ENCODE data around the gene SLC25A12. TPM values are rescaled to one million over a fixed set of nuclear protein-coding genes. Genes with fewer than 3 reads are reported as not detected.

Gene SLC25A12
- 10 to 100 TPM; 15.9 to 20.5 (median 18.6) TPM for total RNA-seq

- H3K36me3 ChIP-seq: peaks cover 0 to 4% (median 0%) of the 10 kb centered on the region in 3 donors
- TF ChIP-seq POLR2A (IDR thresholded peaks at IDR 0.05) (peak; percentile 25 to 27), EP300 (IDR thresholded peaks at IDR 0.05) (peak in 1 of 2 donors; percentile 62), CTCF (IDR thresholded peaks at IDR 0.05) (peak in 1 of 5 experiments; percentile 11)
- H3K9me3 ChIP-seq: no peaks in the 10 kb centered on the region
- DNase-seq (ENCODE audit: low spot score in 2 of 2): peak; percentile 62 to 69
- peak within 1 kb of the TSS; percentile 50 to 82 (median 72) for H3K27ac ChIP-seq
- 0 to 1% methylated on average over 19 to 55 of the region's 63 CpGs for WGBS, 2 donors
- H3K27me3 ChIP-seq: no peaks in the 10 kb centered on the region
- H3K4me3 ChIP-seq: peak within 1 kb of the TSS; percentile 63 to 90 (median 76)
- peaks cover 0 to 26% (median 7%) of the 10 kb centered on the region in 4 donors for H3K4me1 ChIP-seq
Measured at GRCh38 chr2:171893824-171894611, at the start of gene SLC25A12. Gene SLC25A12, minus strand, starts transcription at chr2:171894244. Its CDS starts 30 bp downstream, at chr2:171894214.

- Histone ChIP-seq H3K9me3 (no peaks in the 10 kb centered on the region), H3K4me1 (no peaks in the 10 kb centered on the region), H3K27me3 (no peaks in the 10 kb centered on the region), H3K27ac (no peak overlapping the region), H3K36me3 (no peaks in the 10 kb centered on the region), H3K4me3 (no peak overlapping the region)
- no peak for DNase-seq (ENCODE audit: low spot score in 2 of 2)
- TF ChIP-seq CTCF (IDR thresholded peaks at IDR 0.05) (no peak), EP300 (IDR thresholded peaks at IDR 0.05) (no peak), POLR2A (IDR thresholded peaks at IDR 0.05) (no peak)
- 98 to 99% methylated on average over 6 of the region's 6 CpGs for WGBS, 2 donors
Measured at GRCh38 chr2:171941316-171941699, 47.3 kb upstream of the SLC25A12 start.

- Histone ChIP-seq H3K4me3 (no peak overlapping the region), H3K36me3 (no peaks in the 10 kb centered on the region), H3K27ac (no peak overlapping the region), H3K4me1 (no peaks in the 10 kb centered on the region), H3K9me3 (no peaks in the 10 kb centered on the region), H3K27me3 (no peaks in the 10 kb centered on the region)
- 86 to 88% methylated on average over 4 of the region's 4 CpGs for WGBS, 2 donors
- TF ChIP-seq CTCF (IDR thresholded peaks at IDR 0.05): no peak
- no peak for TF ChIP-seq EP300 (IDR thresholded peaks at IDR 0.05)
- TF ChIP-seq POLR2A (IDR thresholded peaks at IDR 0.05): no peak
- DNase-seq (ENCODE audit: low spot score in 2 of 2): no peak
Measured at GRCh38 chr2:171939743-171940071, 45.7 kb upstream of the SLC25A12 start.

GRCh38 chr2:171939058-171939742 lies 45.2 kb upstream of the SLC25A12 start:
- WGBS, 2 donors: 91 to 93% methylated on average over 9 of the region's 9 CpGs
- H3K4me1 ChIP-seq: no peaks in the 10 kb centered on the region
- H3K36me3 ChIP-seq: no peaks in the 10 kb centered on the region
- no peak overlapping the region for H3K4me3 ChIP-seq
- no peaks in the 10 kb centered on the region for H3K27me3 ChIP-seq
- no peak for DNase-seq (ENCODE audit: low spot score in 2 of 2)
- H3K9me3 ChIP-seq: no peaks in the 10 kb centered on the region
- no peak overlapping the region for H3K27ac ChIP-seq
- TF ChIP-seq POLR2A (IDR thresholded peaks at IDR 0.05) (no peak), CTCF (IDR thresholded peaks at IDR 0.05) (no peak), EP300 (IDR thresholded peaks at IDR 0.05) (no peak)

GRCh38 chr2:171930385-171930784 lies 36.3 kb upstream of the SLC25A12 start:
- TF ChIP-seq POLR2A (IDR thresholded peaks at IDR 0.05): no peak
- TF ChIP-seq EP300 (IDR thresholded peaks at IDR 0.05): no peak
- TF ChIP-seq CTCF (IDR thresholded peaks at IDR 0.05): no peak
- H3K27me3 ChIP-seq: no peaks in the 10 kb centered on the region
- whole genome bisulfite sequencing, 2 donors: 95 to 99% methylated on average over 4 of the region's 4 CpGs
- no peaks in the 10 kb centered on the region for H3K4me1 ChIP-seq
- no peak overlapping the region for H3K4me3 ChIP-seq
- peaks cover 0 to 66% (median 0%) of the 10 kb centered on the region in 3 donors for H3K36me3 ChIP-seq
- H3K9me3 ChIP-seq: no peaks in the 10 kb centered on the region
- no peak for DNase-seq (ENCODE audit: low spot score in 2 of 2)
- no peak overlapping the region for H3K27ac ChIP-seq
